Cardiac muscle cell (in vitro differentiated cells and primary cell): Measurements from ENCODE around the gene EIF4G3. TPM values are rescaled to one million over a fixed set of nuclear protein-coding genes. Genes with fewer than 3 reads are reported as not detected.

Experiments used
- DNase-seq, 2 donors: peaks; one replicate each; pipeline versions ENCODE4 v3.0.0 to v3.0.0-alpha.2; 2010 to 2017; ENCODE audit warnings: low read depth in 1 of 2, low spot score in 1 of 2
- H3K27ac ChIP-seq: fragments of 200-600 bp; sonication (generic); 2 replicates; pipeline ENCODE4 v1.5.1; 2016
- H3K27me3 ChIP-seq: fragments of 200-600 bp; sonication (generic); 2 replicates; pipeline ENCODE4 v1.6.0; 2016; ENCODE audit warnings: control low read depth
- H3K36me3 ChIP-seq: fragments of 200-600 bp; sonication (generic); 2 replicates; pipeline ENCODE4 v1.5.1; 2016; ENCODE audit warnings: control low read depth
- H3K4me1 ChIP-seq: fragments of 200-600 bp; sonication (generic); 2 replicates; pipeline ENCODE4 v1.8.1; 2017; ENCODE audit warnings: low read depth, mild to moderate bottlenecking, mixed run types
- H3K4me3 ChIP-seq: fragments of 200-600 bp; sonication (generic); 2 replicates; pipeline ENCODE4 v1.5.1; 2016; ENCODE audit warnings: mild to moderate bottlenecking
- H3K9me3 ChIP-seq: fragments of 200-600 bp; sonication (generic); 2 replicates; pipeline ENCODE4 v1.5.1; 2017; ENCODE audit warnings: low read depth, mild to moderate bottlenecking, control low read depth
- polyA plus RNA-seq: library from polyadenylated mRNA; unstranded; fragments of >200 nt; fragmentation: Nextera tagmentation; extraction: Ambion mirVana; gene quantifications from 2 replicates; pipeline ENCODE4 v1.2.1, GENCODE V29; 2016
- total RNA-seq: library from RNA; depleted of rRNA; stranded (reverse); fragments of >200 nt; gene quantifications from 2 replicates; pipeline ENCODE4 v1.2.3, GENCODE V29; 2016
- TF ChIP-seq, protein P1 (sequence below): IDR thresholded peaks from 2 replicates; pipeline ENCODE4 v1.5.1; 2012; ENCODE audit warnings: low read depth, mild to moderate bottlenecking, low read length

Gene EIF4G3
- total and polyA plus RNA-seq, 2 experiments from 2014 or later, result 37.8 to 55.3 TPM

DNA sequence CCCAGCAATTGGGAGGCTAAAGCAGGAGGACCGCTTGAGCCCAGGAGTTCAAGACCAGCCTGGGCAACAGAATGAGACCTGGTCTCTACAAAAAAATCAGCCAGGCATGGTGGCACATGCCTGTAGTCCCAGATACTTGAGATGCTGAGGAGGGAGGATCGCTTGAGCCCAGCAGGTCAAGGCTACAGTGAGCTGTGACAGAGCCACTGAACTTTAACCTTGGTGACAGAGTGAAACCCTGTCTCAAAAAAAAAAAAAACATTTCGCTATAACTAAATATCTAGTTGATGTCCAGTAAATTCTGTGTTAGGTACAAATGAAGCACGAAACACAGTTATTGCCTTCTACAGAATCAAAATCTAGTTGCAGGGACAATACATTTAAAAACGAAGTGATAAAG, 293.9 kb downstream of the EIF4G3 start:
- H3K4me1 ChIP-seq, result no peaks in the 10 kb centered on the region
- TF ChIP-seq, protein P1, sequence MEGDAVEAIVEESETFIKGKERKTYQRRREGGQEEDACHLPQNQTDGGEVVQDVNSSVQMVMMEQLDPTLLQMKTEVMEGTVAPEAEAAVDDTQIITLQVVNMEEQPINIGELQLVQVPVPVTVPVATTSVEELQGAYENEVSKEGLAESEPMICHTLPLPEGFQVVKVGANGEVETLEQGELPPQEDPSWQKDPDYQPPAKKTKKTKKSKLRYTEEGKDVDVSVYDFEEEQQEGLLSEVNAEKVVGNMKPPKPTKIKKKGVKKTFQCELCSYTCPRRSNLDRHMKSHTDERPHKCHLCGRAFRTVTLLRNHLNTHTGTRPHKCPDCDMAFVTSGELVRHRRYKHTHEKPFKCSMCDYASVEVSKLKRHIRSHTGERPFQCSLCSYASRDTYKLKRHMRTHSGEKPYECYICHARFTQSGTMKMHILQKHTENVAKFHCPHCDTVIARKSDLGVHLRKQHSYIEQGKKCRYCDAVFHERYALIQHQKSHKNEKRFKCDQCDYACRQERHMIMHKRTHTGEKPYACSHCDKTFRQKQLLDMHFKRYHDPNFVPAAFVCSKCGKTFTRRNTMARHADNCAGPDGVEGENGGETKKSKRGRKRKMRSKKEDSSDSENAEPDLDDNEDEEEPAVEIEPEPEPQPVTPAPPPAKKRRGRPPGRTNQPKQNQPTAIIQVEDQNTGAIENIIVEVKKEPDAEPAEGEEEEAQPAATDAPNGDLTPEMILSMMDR, result no peak
- H3K4me3 ChIP-seq, result no peak overlapping the region
- H3K36me3 ChIP-seq, result peaks cover 17% of the 10 kb centered on the region
- no peak overlapping the region for H3K27ac ChIP-seq
- H3K27me3 ChIP-seq, result no peaks in the 10 kb centered on the region
- DNase-seq, result no peak
- H3K9me3 ChIP-seq, result no peaks in the 10 kb centered on the region

DNA sequence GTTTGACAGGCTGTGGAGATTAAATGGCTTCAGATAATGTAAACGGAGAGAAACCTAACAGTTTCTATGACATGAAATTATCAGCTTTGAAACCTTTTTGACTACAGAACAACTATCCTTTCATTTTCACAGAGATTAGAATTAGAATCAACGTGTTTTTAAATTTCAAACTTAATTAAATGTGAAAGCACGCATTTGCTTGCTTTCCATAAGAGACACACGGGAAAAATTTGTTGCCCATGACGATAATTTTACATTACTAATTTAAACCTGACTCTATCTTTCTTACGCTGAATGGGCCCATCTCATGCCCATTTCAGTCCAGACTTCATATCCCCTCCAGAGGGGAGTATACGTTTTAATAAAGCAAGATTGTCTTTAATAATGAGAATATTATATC, 297.9 kb downstream of the EIF4G3 start:
- H3K4me3 ChIP-seq, result no peak overlapping the region
- TF ChIP-seq, protein P1, result no peak
- peaks cover 26% of the 10 kb centered on the region for H3K36me3 ChIP-seq
- DNase-seq, result no peak
- H3K4me1 ChIP-seq, result no peaks in the 10 kb centered on the region
- no peaks in the 10 kb centered on the region for H3K27me3 ChIP-seq
- no peak overlapping the region for H3K27ac ChIP-seq
- H3K9me3 ChIP-seq, result no peaks in the 10 kb centered on the region

DNA sequence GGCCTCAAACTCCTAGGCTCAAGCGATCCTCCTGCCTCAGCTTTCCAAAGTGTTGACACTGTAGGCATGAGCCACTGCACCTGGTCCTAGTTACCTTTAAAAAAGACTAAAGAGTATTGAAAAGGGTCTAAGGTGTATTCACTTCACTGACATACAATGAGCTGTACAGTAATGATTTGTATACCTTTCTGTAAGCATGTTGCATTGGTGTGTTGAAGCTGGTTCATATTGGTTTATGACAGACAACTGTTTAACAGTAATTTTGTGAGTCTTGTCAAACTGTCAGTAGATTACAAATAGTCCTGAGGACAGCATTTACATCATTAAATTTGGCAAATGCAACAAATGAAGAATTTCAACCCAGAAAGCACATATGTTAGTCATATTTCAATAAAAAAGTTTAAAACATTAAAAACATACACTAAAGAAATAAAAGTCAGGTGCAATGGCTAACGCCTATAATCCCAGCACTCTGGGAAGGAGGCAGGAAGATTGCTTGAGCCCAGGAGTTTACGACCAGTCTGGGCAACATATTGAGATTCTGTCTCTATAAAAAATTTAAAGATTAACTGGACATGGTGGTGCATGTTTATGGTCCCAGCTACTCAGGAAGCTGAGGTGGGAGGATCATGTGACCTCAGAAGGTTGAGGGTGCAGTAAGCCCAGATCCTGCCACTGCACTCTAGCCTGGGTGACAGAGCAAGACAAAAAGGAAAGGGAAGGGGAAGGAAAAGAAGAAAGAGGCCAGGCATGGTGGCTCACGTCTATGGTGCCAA, 301.3 kb downstream of the EIF4G3 start:
- TF ChIP-seq, protein P1, result no peak
- no peak overlapping the region for H3K4me3 ChIP-seq
- H3K27ac ChIP-seq, result no peak overlapping the region
- H3K36me3 ChIP-seq, result peaks cover 26% of the 10 kb centered on the region
- H3K9me3 ChIP-seq, result no peaks in the 10 kb centered on the region
- no peaks in the 10 kb centered on the region for H3K4me1 ChIP-seq
- DNase-seq, result no peak
- no peaks in the 10 kb centered on the region for H3K27me3 ChIP-seq

DNA sequence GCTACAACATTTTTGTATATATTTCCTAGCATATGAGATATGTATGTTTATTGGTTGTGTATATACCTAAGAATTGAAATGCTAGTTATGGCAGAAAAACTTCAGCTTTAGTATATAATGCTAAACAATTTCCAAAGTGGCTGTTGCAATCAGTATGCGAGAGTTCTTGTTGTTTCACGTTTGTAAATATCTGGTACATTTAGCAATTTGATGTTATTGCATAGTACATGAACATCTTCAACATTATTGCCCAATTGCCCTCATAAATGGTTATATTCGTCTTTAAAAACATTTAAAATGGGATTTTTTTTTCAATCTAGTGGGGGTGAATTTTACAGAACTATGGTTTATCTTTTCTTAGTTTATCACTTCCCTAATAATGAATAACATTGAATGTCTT, 303.4 kb downstream of the EIF4G3 start:
- peaks cover 13% of the 10 kb centered on the region for H3K36me3 ChIP-seq
- DNase-seq, result no peak
- TF ChIP-seq, protein P1, result no peak
- H3K27me3 ChIP-seq, result no peaks in the 10 kb centered on the region
- no peaks in the 10 kb centered on the region for H3K4me1 ChIP-seq
- no peaks in the 10 kb centered on the region for H3K9me3 ChIP-seq
- H3K27ac ChIP-seq, result no peak overlapping the region
- no peak overlapping the region for H3K4me3 ChIP-seq

DNA sequence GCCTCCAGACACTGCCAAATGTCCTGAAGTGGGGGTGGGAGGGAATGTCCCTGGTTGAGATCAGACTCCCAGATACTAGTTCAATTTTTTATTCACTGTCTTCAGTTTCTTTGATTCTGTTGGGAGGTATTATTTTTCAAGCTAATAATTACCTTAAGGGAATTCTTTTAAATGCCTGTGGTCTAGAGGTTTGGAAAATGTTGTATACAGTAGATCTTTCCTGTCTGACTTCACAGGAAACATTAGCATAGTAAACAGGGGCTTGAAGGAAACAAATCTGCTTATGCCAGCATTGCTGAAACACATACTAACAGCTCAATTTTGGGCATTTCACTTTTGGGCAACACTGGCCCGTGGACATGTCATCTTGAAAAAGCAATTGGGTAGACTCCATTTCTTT, 305.3 kb downstream of the EIF4G3 start:
- H3K27me3 ChIP-seq, result no peaks in the 10 kb centered on the region
- no peak for DNase-seq
- H3K27ac ChIP-seq, result no peak overlapping the region
- no peaks in the 10 kb centered on the region for H3K9me3 ChIP-seq
- TF ChIP-seq, protein P1, result no peak
- H3K36me3 ChIP-seq, result peaks cover 12% of the 10 kb centered on the region
- no peaks in the 10 kb centered on the region for H3K4me1 ChIP-seq
- H3K4me3 ChIP-seq, result no peak overlapping the region
